Natural killer cell (primary cell): Measurements from ENCODE around the gene KLHL8. TPM values are rescaled to one million over a fixed set of nuclear protein-coding genes. Genes with fewer than 3 reads are reported as not detected.
"Not testable (repeated sequence)": the region's sequence is repeated elsewhere in the genome, so short reads cannot be mapped to it uniquely, and the experiment has no call there.

Experiments used
- ATAC-seq, 3 donors: fragments of 150-1000 bp in 2 of 3; fragments of 200-7000 bp in 1 of 3; cut with Tn5 transposase; 1 replicate in 1 of 3; 2 replicates in 2 of 3; pipeline ENCODE4 v1.10.0; 2021; ENCODE audit warnings: mild to moderate bottlenecking in 2 of 3, moderate library complexity in 2 of 3
- DNase-seq, 2 donors: peaks; one replicate each; pipeline versions ENCODE4 v3.0.0 to v3.0.0-alpha.2; 2013 to 2021; ENCODE audit warnings: mixed read lengths in 1 of 2
- H3K27ac ChIP-seq: one replicate; pipeline ENCODE4 v1.5.1; 2013; ENCODE audit warnings: mild to moderate bottlenecking, low read length
- H3K27me3 ChIP-seq: one replicate; pipeline ENCODE4 v1.6.1; 2013; ENCODE audit warnings: low read length; ENCODE audit not compliant: control insufficient read depth, insufficient read depth
- H3K36me3 ChIP-seq: one replicate; pipeline ENCODE4 v1.6.1; 2013; ENCODE audit warnings: low read length; ENCODE audit not compliant: control insufficient read depth, insufficient read depth
- H3K4me1 ChIP-seq: one replicate; pipeline ENCODE4 v1.6.1; 2013; ENCODE audit warnings: low read length; ENCODE audit not compliant: control insufficient read depth, insufficient read depth
- H3K4me3 ChIP-seq: one replicate; pipeline ENCODE4 v1.5.1; 2013; ENCODE audit warnings: low read length
- H3K9me3 ChIP-seq: one replicate; pipeline ENCODE4 v1.6.1; 2013; ENCODE audit warnings: low read length; ENCODE audit not compliant: control insufficient read depth, insufficient read depth
- H3K27ac Mint-ChIP-seq, 2 donors: one replicate each; pipeline ENCODE4 v1.8.0; 2022; ENCODE audit warnings: mild to moderate bottlenecking in 2 of 2, mixed read lengths in 2 of 2, moderate library complexity in 1 of 2
- H3K27me3 Mint-ChIP-seq, 2 donors: one replicate each; pipeline ENCODE4 v1.8.0; 2022; ENCODE audit warnings: low read depth in 2 of 2, mixed read lengths in 2 of 2
- H3K36me3 Mint-ChIP-seq: one replicate; pipeline ENCODE4 v1.8.0; 2022; ENCODE audit warnings: mixed read lengths
- H3K4me1 Mint-ChIP-seq, 2 donors: one replicate each; pipeline ENCODE4 v1.8.0; 2022; ENCODE audit warnings: mixed read lengths in 2 of 2
- H3K4me3 Mint-ChIP-seq: one replicate; pipeline ENCODE4 v1.8.0; 2022; ENCODE audit warnings: mild to moderate bottlenecking, moderate library complexity, mixed read lengths
- H3K9me3 Mint-ChIP-seq, 2 donors: one replicate each; pipeline ENCODE4 v1.8.0; 2022; ENCODE audit warnings: mixed read lengths in 2 of 2
- CTCF ChIP-seq: fragments of 200-600 bp; IDR thresholded peaks from one replicate; pipeline ENCODE4 v1.8.0; 2022; ENCODE audit warnings: antibody characterized with exemption
- WGBS: methylation state at CpG from one replicate; pipeline ENCODE4 v1.1.7; 2013; ENCODE audit warnings: missing lambda C conversion rate; ENCODE audit not compliant: insufficient coverage; 5-methylcytosine and 5-hydroxymethylcytosine counted together
- intact Hi-C: fragments of 100-400 bp; cut with micrococcal nuclease; formaldehyde crosslinking; loops from one replicate; pipeline ENCODE4 v1.14.2; 2022
- total RNA-seq, 4 donors: library from RNA; stranded (reverse); fragments of 120-200 nt in 1 of 4; gene quantifications; one replicate each; pipeline versions ENCODE4 v1.2.3 to v1.2.4, GENCODE V29; 2013 to 2022

The KLHL8 gene
- total RNA-seq, 3 donors from 2014 or later (not counting 1 experiment from before 2014, with no cell fraction given): 8.3 to 11.2 (median 9.1) TPM

- Histone ChIP-seq H3K9me3 (no peaks in the 10 kb centered on the region), H3K36me3 (no peaks in the 10 kb centered on the region), H3K27ac (no peak overlapping the region), H3K27me3 (no peaks in the 10 kb centered on the region), H3K4me3 (no peak overlapping the region), H3K4me1 (no peaks in the 10 kb centered on the region)
- TF ChIP-seq CTCF: peak; percentile 94
- Mint-ChIP-seq H3K27ac (no peak overlapping the region), H3K36me3 (no peaks in the 10 kb centered on the region), H3K4me3 (no peak overlapping the region), H3K27me3 (no peaks in the 10 kb centered on the region), H3K4me1 (peaks cover 6% of the 10 kb centered on the region in 2 donors), H3K9me3 (no peaks in the 10 kb centered on the region)
- intact Hi-C loops: loop anchor here (1.0 to 2.0 kb wide), 2 partner anchors 85 to 314 kb away; no protein-coding TSS in a partner anchor
- no CpG with 5 or more reads among the region's 2 CpGs for WGBS
- DNase-seq (peak in 1 of 2 donors; percentile 82), ATAC-seq (peak; percentile 79 to 93 (median 85))
Observed at GRCh38 chr4:87150498-87151261, 69.7 kb downstream of the KLHL8 start.

- Mint-ChIP-seq H3K9me3 (no peaks in the 10 kb centered on the region), H3K36me3 (no peaks in the 10 kb centered on the region), H3K4me3 (no peak overlapping the region), H3K27me3 (no peaks in the 10 kb centered on the region), H3K4me1 (peaks cover 6 to 13% of the 10 kb centered on the region in 2 donors), H3K27ac (peak overlapping the region in 1 of 2 donors; percentile 13)
- H3K4me1 ChIP-seq: no peaks in the 10 kb centered on the region
- intact Hi-C loops: no loop called here
- WGBS: 88% methylated on average over 2 of the region's 3 CpGs
- no peak for DNase-seq
- no peak overlapping the region for H3K4me3 ChIP-seq
- no peak for TF ChIP-seq CTCF
- H3K27ac ChIP-seq: no peak overlapping the region
- ATAC-seq: no peak
- H3K27me3 ChIP-seq: no peaks in the 10 kb centered on the region
- H3K36me3 ChIP-seq: peaks cover 5% of the 10 kb centered on the region
- H3K9me3 ChIP-seq: no peaks in the 10 kb centered on the region
Observed at GRCh38 chr4:87147116-87147515, 73.3 kb downstream of the KLHL8 start.

GRCh38 chr4:87145934-87146333, 74.5 kb downstream of the KLHL8 start:
- H3K27ac ChIP-seq, H3K4me3 Mint-ChIP-seq, DNase-seq, H3K9me3 Mint-ChIP-seq, intact Hi-C loops, H3K4me1 ChIP-seq, H3K27me3 Mint-ChIP-seq, H3K27me3 ChIP-seq, ATAC-seq, H3K4me3 ChIP-seq, H3K9me3 ChIP-seq, H3K36me3 Mint-ChIP-seq, H3K27ac Mint-ChIP-seq: not testable (repeated sequence)
- peaks cover 14% of the 10 kb centered on the region for H3K36me3 ChIP-seq
- WGBS: 98% methylated on average over 6 of the region's 6 CpGs
- peaks cover 4 to 11% of the 10 kb centered on the region in 2 donors for H3K4me1 Mint-ChIP-seq

GRCh38 chr4:87144356-87144755, 76.1 kb downstream of the KLHL8 start:
- Mint-ChIP-seq H3K27ac (peak overlapping the region in 1 of 2 donors; percentile 48), H3K27me3 (no peaks in the 10 kb centered on the region), H3K4me3 (no peak overlapping the region), H3K4me1 (peaks cover 0 to 7% of the 10 kb centered on the region in 2 donors), H3K9me3 (no peaks in the 10 kb centered on the region), H3K36me3 (no peaks in the 10 kb centered on the region)
- WGBS: 44% methylated on average over 2 of the region's 2 CpGs
- H3K27me3 ChIP-seq: no peaks in the 10 kb centered on the region
- H3K4me3 ChIP-seq: no peak overlapping the region
- TF ChIP-seq CTCF: no peak
- intact Hi-C loops: no loop called here
- DNase-seq: no peak
- H3K4me1 ChIP-seq: no peaks in the 10 kb centered on the region
- ATAC-seq: no peak
- H3K27ac ChIP-seq: no peak overlapping the region
- H3K9me3 ChIP-seq: no peaks in the 10 kb centered on the region
- peaks cover 18% of the 10 kb centered on the region for H3K36me3 ChIP-seq
